SU-DHL-6 (cell line): ENCODE data around the gene HMCN2.

Source experiments
- CTCF ChIP-seq: fragments of 200-600 bp; sonication (generic); IDR thresholded peaks from one replicate; pipeline ENCODE4 v1.5.1; 2017; ENCODE audit warnings: antibody characterized with exemption, mild to moderate bottlenecking, low read length, moderate library complexity; ENCODE audit not compliant: insufficient read depth, poor library complexity, severe bottlenecking
- EZH2phosphoT487 ChIP-seq: fragments of 200-600 bp; sonication (generic), shearing (Covaris generic); conservative IDR thresholded peaks from 2 replicates; pipeline ENCODE4 v1.6.1; 2018; ENCODE audit warnings: mild to moderate bottlenecking, antibody characterized with exemption, low read length, moderate library complexity, mixed read lengths

- TF ChIP-seq CTCF (no peak), EZH2phosphoT487 (no peak)
Measured at GRCh38 chr9:130219661-130220096, 45.9 kb upstream of the HMCN2 start.
